ENCODE measurements around the gene JPT1.

DNA sequence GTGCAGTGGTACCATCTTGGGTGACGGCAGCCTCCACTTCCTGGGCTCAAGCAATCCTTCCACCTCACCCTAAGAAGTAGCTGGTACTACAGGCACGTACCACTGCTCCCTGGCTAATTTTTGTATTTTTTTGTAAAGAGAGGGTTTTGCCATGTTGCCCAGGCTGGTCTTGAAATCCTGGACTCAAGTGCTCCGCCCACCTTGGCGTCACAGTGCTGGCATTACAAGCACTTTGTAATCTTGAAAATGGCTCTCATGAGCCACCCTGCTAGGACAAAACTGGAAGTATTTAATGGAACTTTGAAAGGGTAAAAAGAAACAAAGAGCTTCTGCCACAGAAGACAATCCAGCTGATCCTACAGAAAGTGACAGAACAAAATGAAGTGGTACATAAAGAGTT lies 19.2 kb upstream of the JPT1 start:
- TF ChIP-seq, protein P1, sequence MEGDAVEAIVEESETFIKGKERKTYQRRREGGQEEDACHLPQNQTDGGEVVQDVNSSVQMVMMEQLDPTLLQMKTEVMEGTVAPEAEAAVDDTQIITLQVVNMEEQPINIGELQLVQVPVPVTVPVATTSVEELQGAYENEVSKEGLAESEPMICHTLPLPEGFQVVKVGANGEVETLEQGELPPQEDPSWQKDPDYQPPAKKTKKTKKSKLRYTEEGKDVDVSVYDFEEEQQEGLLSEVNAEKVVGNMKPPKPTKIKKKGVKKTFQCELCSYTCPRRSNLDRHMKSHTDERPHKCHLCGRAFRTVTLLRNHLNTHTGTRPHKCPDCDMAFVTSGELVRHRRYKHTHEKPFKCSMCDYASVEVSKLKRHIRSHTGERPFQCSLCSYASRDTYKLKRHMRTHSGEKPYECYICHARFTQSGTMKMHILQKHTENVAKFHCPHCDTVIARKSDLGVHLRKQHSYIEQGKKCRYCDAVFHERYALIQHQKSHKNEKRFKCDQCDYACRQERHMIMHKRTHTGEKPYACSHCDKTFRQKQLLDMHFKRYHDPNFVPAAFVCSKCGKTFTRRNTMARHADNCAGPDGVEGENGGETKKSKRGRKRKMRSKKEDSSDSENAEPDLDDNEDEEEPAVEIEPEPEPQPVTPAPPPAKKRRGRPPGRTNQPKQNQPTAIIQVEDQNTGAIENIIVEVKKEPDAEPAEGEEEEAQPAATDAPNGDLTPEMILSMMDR (IDR thresholded peaks at IDR 0.05; ENCODE audit: extremely low read depth in 1 of 2, insufficient read depth in 1 of 2, low read depth in 1 of 2, low read length in 2 of 2): no peak
- TF ChIP-seq FOS (IDR thresholded peaks at IDR 0.05; ENCODE audit: borderline replicate concordance, insufficient read depth, low read length) (no peak), POLR2A (IDR thresholded peaks at IDR 0.05; ENCODE audit: low read depth, low read length) (no peak), EZH2 (IDR thresholded peaks at IDR 0.05; ENCODE audit: borderline replicate concordance, low read depth, low read length, severe bottlenecking) (no peak), POLR2AphosphoS5 (IDR thresholded peaks at IDR 0.05; ENCODE audit: insufficient read depth, low read depth, low read length) (no peak), JUN (IDR thresholded peaks at IDR 0.05; ENCODE audit: borderline replicate concordance, insufficient read depth, insufficient read length, low read depth) (no peak)
